ENCODE data around the gene CDK7.

DNA sequence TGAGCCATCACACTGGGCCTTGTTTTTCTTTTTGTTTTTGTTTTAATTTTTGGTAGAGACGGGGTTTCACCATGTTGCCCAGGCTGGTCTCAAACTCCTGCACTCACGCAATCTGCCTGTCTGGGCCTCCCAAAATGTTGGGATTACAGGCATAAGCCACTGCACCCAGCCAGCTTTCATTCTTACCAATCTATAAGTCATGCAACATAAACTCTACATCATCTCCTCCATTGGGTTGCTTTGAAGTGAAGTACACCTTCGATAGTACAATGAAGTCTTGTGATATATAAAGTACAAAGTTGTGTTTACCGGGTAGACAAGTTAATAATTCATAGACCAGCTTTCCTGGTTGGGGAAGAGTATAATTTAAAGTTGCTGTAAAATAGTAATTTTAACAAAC lies 8.8 kb upstream of the CDK7 start:
- TF ChIP-seq, protein P1, sequence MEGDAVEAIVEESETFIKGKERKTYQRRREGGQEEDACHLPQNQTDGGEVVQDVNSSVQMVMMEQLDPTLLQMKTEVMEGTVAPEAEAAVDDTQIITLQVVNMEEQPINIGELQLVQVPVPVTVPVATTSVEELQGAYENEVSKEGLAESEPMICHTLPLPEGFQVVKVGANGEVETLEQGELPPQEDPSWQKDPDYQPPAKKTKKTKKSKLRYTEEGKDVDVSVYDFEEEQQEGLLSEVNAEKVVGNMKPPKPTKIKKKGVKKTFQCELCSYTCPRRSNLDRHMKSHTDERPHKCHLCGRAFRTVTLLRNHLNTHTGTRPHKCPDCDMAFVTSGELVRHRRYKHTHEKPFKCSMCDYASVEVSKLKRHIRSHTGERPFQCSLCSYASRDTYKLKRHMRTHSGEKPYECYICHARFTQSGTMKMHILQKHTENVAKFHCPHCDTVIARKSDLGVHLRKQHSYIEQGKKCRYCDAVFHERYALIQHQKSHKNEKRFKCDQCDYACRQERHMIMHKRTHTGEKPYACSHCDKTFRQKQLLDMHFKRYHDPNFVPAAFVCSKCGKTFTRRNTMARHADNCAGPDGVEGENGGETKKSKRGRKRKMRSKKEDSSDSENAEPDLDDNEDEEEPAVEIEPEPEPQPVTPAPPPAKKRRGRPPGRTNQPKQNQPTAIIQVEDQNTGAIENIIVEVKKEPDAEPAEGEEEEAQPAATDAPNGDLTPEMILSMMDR (IDR thresholded peaks at IDR 0.05; ENCODE audit: low read depth, low read length, poor library complexity, severe bottlenecking), result no peak
- no peak for TF ChIP-seq EZH2phosphoT487 (IDR thresholded peaks at IDR 0.05; ENCODE audit: borderline replicate concordance, low read length)
